Measurements from ENCODE around the gene MAD2L2. TPM values are rescaled to one million over a fixed set of nuclear protein-coding genes. Genes with fewer than 3 reads are reported as not detected.

Gene MAD2L2
- polyA plus RNA-seq, 2 donors = 8.1 to 18.5 TPM

DNA sequence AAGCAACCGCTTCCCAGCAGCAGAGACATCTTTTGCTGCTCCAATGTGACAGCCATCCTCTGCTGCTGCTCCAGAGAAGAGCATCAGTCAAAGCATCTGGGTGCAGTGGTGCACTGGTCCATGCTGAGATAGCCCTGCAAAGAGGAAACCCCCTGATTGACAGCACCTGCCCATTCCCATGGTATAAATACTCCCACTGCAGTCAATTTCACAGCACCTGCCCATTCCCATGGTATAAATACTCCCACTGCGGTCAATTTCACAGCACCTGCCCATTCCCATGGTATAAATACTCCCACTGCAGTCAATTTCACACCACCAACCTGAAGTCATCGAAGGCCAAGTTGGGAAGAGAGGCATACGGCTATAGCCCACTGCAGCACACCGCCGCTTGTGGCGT is 52.2 kb downstream of the MAD2L2 start:
- H3K9me3 ChIP-seq (ENCODE audit: control insufficient read depth in 2 of 2, insufficient read depth in 1 of 2, low read depth in 1 of 2, low read length in 1 of 2) = no peaks in the 10 kb centered on the region
- H3K4me3 ChIP-seq (ENCODE audit: low read depth in 1 of 2, low read length in 2 of 2) = no peak overlapping the region
- H3K27me3 ChIP-seq (ENCODE audit: control insufficient read depth in 1 of 2, insufficient read depth in 2 of 2, low read length in 2 of 2) = peaks cover 0 to 2% of the 10 kb centered on the region in 2 donors
- no peaks in the 10 kb centered on the region for H3K4me1 ChIP-seq (ENCODE audit: control insufficient read depth in 2 of 2, insufficient read depth in 2 of 2, low read length in 1 of 2)
- 93 to 94% methylated on average over 7 of the region's 7 CpGs for WGBS, 2 donors
- no peak overlapping the region for H3K27ac ChIP-seq (ENCODE audit: low read depth in 2 of 2, low read length in 1 of 2)
- no peaks in the 10 kb centered on the region for H3K36me3 ChIP-seq (ENCODE audit: control insufficient read depth in 2 of 2, insufficient read depth in 2 of 2, low read length in 1 of 2)

DNA sequence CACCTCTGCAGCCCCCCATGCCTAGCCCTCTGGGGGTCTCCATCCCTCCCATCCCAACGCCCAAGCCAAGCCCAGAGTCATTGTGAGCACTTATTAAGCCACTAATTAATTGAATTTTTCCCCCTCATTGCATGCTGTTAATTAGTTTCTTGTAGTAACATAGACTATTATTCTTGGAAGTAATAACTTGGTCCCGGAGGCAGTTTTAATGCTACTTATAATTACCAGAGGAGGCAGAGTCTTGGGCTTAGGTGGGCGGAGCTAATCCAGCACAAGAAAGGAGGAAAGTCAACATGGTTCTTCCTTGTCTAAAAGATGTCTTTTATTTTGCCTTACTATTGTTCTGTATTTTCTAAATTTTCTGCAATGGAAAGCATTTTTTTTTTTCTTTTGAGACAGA is 54.4 kb downstream of the MAD2L2 start:
- 58 to 62% methylated on average over 3 of the region's 3 CpGs for WGBS, 2 donors
- no peak overlapping the region for H3K4me3 ChIP-seq (ENCODE audit: low read depth in 1 of 2, low read length in 2 of 2)
- no peaks in the 10 kb centered on the region for H3K4me1 ChIP-seq (ENCODE audit: control insufficient read depth in 2 of 2, insufficient read depth in 2 of 2, low read length in 1 of 2)
- no peaks in the 10 kb centered on the region for H3K9me3 ChIP-seq (ENCODE audit: control insufficient read depth in 2 of 2, insufficient read depth in 1 of 2, low read depth in 1 of 2, low read length in 1 of 2)
- H3K27me3 ChIP-seq (ENCODE audit: control insufficient read depth in 1 of 2, insufficient read depth in 2 of 2, low read length in 2 of 2) = peaks cover 0 to 2% of the 10 kb centered on the region in 2 donors
- no peaks in the 10 kb centered on the region for H3K36me3 ChIP-seq (ENCODE audit: control insufficient read depth in 2 of 2, insufficient read depth in 2 of 2, low read length in 1 of 2)
- H3K27ac ChIP-seq (ENCODE audit: low read depth in 2 of 2, low read length in 1 of 2) = no peak overlapping the region

Other genes with a start within 250 kb of the MAD2L2 start
- not detected for gene DISP3, start 202.0 kb downstream of the MAD2L2 start, polyA plus RNA-seq
- 1 to 10 TPM; 7.6 to 8.5 TPM for gene FBXO2, start 26.7 kb downstream of the MAD2L2 start, polyA plus RNA-seq
- 10 to 100 TPM in 1 of 2 donors, 1 to 10 TPM in 1; 9.0 to 16.2 TPM for gene FBXO44, start 26.3 kb downstream of the MAD2L2 start, polyA plus RNA-seq
- 10 to 100 TPM in 1 of 2 donors, 1 to 10 TPM in 1; 6.1 to 10.3 TPM for gene FBXO6, start 16.9 kb downstream of the MAD2L2 start, polyA plus RNA-seq
- gene DRAXIN, start 10.6 kb upstream of the MAD2L2 start, polyA plus RNA-seq = under 1 TPM; 0.01 to 0.02 TPM
- 10 to 100 TPM; 23.7 to 34.6 TPM for gene AGTRAP, start 55.0 kb upstream of the MAD2L2 start, polyA plus RNA-seq
- gene C1orf167, start 81.0 kb upstream of the MAD2L2 start, polyA plus RNA-seq = 1 to 10 TPM in 1 of 2 donors, under 1 TPM in 1; 0.98 to 1.3 TPM
- 1 to 10 TPM; 8.2 to 9.4 TPM for gene MTHFR, start 124.8 kb upstream of the MAD2L2 start, polyA plus RNA-seq
- gene CLCN6, start 125.0 kb upstream of the MAD2L2 start, polyA plus RNA-seq = 1 to 10 TPM; 4.9 to 9.1 TPM
- under 1 TPM; 0.11 to 0.63 TPM for gene NPPA, start 166.6 kb upstream of the MAD2L2 start, polyA plus RNA-seq
- gene NPPB, start 177.8 kb upstream of the MAD2L2 start, polyA plus RNA-seq = under 1 TPM; 0.66 to 0.83 TPM
- gene KIAA2013, start 245.3 kb upstream of the MAD2L2 start, polyA plus RNA-seq = 10 to 100 TPM; 16.6 to 28.5 TPM